GM12865 (cell line): ENCODE results near the gene OPN4.

ENCODE experiments used
- DNase-seq: peaks from one replicate; pipeline ENCODE4 v3.0.0; 2010; ENCODE audit warnings: low read depth
- H3K4me3 ChIP-seq: 2 replicates; pipeline ENCODE4 v1.5.1; 2011; ENCODE audit warnings: mild to moderate bottlenecking, low read depth, low read length, control low read depth
- CTCF ChIP-seq: IDR thresholded peaks from 2 replicates; pipeline ENCODE4 v1.5.1; 2011; ENCODE audit warnings: low read length, control low read depth, low read depth, inconsistent platforms; ENCODE audit not compliant: insufficient read depth; ENCODE audit errors: missing control alignments

Gene OPN4

GRCh38 chr10:86711513-86712316 lies 57.4 kb downstream of the OPN4 start:
- no peak for TF ChIP-seq CTCF
- H3K4me3 ChIP-seq = peak overlapping the region; percentile 64
- DNase-seq = peak; percentile 67

DNA sequence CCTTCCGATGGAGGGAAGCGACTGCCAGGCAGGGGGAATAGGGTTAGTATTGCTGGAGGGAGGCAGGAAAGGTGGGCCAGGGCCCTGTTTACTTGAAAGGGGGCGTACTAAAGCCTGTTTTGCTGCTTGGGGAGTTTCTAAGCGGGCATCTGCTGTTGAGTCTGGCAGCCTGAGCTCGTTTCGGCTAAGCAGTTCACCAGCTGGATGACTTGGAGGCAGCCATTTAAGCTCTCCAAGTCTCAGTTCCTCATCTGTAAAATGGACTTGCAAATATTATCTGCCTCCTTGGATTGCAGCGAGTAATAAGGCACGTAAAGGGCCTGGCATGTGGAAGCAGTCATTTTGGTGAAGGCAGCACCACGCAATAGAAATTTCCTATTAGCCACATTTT lies 58.0 kb downstream of the OPN4 start:
- TF ChIP-seq CTCF = no peak
- peak overlapping the region; percentile 64 for H3K4me3 ChIP-seq
- DNase-seq = peak; percentile 84

- H3K4me3 ChIP-seq = no peak overlapping the region
- no peak for TF ChIP-seq CTCF
- DNase-seq = no peak
Measured at GRCh38 chr10:86715156-86715795, 60.9 kb downstream of the OPN4 start.

DNA sequence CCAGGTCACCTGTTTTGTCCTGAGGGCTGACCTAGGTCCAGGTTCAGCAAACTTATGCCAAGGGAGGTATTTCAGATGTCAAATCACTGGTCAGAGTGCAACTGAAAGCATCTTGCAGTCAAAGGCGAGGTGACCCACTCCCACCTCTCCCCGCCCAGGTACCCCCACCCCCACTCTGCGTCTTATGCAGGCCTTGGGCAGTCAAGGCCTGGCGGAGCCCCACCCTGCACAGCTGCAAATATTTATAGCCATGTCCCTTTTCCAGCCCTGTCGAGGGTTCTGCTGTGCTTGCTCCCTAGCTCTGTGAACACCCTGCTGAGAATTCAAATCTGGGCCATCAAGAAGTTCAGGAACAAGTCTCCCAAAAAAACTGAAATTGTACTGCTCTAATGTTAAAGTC lies 61.5 kb downstream of the OPN4 start:
- no peak for DNase-seq
- TF ChIP-seq CTCF = no peak
- no peak overlapping the region for H3K4me3 ChIP-seq
